Right ventricle myocardium superior (tissue), 1 donor: ENCODE measurements around the gene EHD2. TPM values are rescaled to one million over a fixed set of nuclear protein-coding genes. Genes with fewer than 3 reads are reported as not detected.
"Not testable (repeated sequence)": the region's sequence is repeated elsewhere in the genome, so short reads cannot be mapped to it uniquely, and the experiment has no call there.

Source experiments
- ATAC-seq: fragments of 200-7000 bp; cut with Tn5 transposase; one replicate; pipeline ENCODE4 v1.9.1; 2020; ENCODE audit warnings: mild to moderate bottlenecking; ENCODE audit not compliant: poor library complexity
- DNase-seq: peaks from one replicate; pipeline ENCODE4 v3.0.0-alpha.2; 2020
- intact Hi-C: fragments of 100-400 bp; cut with DNase I; formaldehyde crosslinking; loops from one replicate; pipeline ENCODE4 v1.11.2; 2022
- total RNA-seq: library from RNA; stranded (reverse); fragmentation: NEBNext Ultra II Directional; extraction: Animal tissue kit (Norgen Biotek cat#: 25700); gene quantifications from one replicate; pipeline ENCODE4 v1.2.1, GENCODE V29; 2021
- donor health status: DM: no; HTN: yes; CAD: no; lungs with severe emphysema.

The EHD2 gene
- total RNA-seq, 1 donor from 2014 or later: 45.2 TPM

DNA sequence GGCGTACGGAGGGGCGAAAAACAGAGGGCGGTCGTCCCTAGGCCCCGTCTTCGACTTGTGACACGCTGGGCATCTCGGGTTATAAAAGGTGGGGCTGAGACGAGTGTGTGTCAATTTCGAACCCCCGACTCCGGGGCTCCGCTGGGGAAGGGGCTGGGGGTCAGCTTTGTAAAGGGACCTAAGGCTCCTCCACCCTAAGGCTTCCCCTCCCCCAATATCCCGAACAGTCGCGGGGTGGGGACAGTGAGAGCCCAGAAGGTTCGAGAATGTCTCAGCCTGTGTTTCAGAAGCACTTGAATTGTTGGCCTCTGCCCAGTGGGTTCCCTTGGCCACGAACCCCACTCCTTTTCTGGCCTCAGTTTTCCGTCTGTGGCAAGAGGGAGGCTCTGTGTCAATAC lies 65.7 kb downstream of the EHD2 start:
- intact Hi-C loops: no loop called here
- DNase-seq (peak; percentile 50), ATAC-seq (peak; percentile 46)

DNA sequence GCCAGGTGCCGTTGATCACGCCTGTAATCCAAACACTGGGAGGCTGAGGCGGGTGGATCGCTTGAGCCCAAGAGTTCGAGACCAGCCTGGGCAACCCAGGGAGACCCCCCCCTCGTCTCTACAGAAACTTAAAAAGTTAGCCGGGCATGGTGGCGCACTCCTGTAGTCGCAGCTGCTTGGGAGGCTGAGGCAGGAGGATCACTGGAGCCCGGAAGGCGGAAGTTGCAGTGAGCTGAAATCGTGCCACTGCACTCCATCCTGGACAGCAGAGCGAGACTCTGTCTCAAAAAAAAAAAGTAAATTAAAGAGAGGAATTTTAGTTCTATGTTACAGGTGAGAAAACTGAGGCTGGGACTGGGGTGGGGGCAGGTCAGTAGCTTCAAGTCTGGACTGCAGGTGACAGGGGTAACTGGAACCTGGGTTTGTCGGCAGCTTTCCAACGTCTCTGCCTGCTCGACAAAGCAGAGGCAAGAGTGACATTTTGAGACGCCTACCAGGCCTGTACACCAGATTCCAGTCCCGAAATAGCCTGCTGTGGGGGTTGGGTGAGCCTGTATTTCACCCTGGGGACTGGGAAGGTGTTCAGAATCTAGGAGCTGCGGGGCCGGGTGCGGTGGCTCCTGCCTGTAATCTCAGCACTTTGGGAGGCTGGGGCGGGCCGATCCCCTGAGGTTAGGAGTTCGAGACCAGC lies 66.4 kb downstream of the EHD2 start:
- peak; percentile 76 for ATAC-seq
- intact Hi-C loops: no loop called here
- DNase-seq: peak; percentile 85

DNA sequence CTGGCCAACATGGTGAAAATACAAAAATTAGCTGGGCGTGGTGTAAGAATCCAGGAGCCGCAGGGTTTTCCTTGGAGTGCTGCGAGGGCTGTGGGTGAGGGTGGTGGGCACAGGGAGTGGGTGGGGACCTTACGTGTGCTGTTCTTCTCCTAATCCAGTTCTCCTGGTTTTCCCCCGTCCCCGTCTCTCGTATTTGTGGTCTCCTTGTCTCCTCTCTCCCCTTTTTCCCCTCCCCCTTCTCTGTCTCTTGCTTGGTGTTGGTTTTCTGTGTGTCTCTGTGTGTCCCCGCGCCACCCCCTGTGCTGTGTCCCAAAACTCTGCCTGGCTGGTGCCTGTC lies 67.0 kb downstream of the EHD2 start:
- DNase-seq (no peak), ATAC-seq (no peak)
- intact Hi-C loops: no loop called here

DNA sequence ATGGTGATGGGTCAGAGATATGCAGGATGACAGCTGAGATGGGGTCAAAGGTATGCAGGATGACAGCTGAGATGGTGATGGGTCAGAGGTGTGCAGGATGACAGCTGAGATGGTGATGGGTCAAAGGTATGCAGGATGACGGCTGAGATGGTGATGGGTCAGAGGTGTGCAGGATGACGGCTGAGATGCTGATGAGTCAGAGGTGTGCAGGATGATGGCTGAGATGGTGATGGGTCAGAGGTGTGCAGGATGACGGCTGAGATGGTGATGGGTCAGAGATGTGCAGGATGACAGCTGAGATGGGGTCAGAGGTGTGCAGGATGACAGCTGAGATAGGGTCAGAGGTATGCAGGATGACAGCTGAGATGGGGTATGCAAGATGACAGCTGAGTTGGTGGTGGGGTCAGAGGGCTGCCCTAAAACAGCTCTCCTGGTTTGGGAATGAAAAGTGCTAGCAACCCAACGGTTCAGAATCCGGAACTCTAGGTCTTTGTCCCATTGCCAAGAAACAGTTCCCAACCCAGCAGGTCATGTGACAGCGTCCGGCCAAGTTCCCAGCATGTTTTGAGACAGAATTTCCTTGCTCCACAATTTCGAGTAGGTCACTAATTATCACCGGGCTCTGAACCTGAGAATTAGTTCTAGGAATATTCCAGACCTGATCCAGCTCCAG lies 68.5 kb downstream of the EHD2 start:
- DNase-seq (peak; percentile 63), ATAC-seq (no peak)
- intact Hi-C loops: no loop called here

DNA sequence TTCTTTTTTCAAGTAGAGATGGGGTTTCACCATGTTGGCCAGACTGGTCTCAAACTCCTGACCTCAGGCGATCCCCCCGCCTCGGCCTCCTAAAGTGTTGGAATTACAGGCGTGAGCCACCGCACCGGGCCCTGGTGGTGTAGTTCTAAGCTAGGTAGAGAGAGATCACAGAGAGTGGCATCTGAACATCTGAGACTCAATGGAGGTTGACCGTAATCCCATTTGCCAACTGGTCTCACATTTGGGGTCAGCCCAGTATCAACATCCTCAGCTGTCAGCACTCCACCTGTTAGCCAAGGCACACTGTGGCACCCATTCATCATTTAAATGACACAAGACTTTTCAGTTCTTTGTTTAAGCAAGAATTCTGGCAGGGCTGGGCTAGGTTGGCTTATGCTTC lies 73.3 kb downstream of the EHD2 start:
- no peak for DNase-seq
- intact Hi-C loops: no loop called here
- no peak for ATAC-seq

DNA sequence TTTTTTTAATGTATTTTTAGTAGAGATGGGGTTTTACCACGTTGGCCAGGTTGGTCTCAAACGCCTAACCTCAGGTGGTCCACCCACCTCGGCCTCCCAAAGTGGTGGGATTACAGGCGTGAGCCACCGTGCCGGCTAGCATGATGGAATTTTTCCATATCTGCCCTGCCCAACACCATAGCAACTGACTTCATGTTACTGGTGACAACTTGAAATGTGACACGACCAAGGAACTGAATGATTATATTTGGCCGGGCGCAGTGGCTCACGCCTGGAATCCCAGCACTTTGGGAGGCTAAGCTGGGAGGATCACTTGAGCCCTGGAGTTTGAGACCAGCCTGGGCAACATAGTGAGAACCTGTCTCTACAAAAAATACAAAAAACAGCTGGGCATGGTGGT lies 74.1 kb downstream of the EHD2 start:
- intact Hi-C loops, DNase-seq, ATAC-seq: not testable (repeated sequence)

DNA sequence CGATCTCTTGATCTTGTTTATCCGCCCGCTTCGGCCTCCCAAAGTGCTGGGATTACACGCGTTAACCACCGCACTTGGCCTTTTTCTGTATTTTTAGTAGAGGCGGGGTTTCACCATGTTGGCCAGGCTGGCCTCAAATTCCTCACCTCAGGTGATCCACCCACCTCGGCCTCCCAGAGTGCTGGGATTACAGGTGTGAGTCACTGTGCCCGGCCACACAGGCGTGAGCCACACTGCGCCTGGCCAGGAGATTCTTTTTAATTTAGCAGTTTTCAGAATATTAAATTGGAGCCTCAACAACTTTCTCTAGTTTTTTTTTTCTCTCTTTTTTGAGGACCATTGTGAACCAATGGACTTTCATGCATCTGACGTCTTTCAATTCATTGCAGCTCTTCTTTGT lies 76.6 kb downstream of the EHD2 start:
- not testable (repeated sequence) for ATAC-seq, DNase-seq
- intact Hi-C loops: loop anchor here (2.0 kb wide), 1 partner anchor 23 kb away; no protein-coding TSS in a partner anchor

DNA sequence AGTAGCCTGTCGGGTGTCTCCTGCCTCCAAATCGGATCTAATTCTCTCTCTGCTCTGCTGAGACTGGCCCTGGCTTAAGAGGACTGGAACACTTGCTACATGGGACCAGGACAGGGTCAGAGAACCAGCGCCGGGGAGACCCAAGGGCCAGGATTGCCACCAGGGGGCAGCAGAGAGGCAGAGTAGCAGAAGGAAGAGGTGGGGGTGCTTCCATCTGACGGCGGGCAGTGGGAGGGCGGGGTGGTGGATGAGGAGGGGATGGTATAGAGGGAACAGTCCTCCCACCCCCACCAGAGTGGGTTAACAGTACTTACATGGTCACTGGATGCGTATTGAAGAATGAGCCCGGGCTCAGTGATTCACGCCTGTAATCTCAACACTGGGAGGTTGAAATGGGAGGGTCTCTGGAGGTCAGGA lies 77.2 kb downstream of the EHD2 start:
- DNase-seq (peak; percentile 90), ATAC-seq (peak; percentile 60)
- intact Hi-C loops: no loop called here

DNA sequence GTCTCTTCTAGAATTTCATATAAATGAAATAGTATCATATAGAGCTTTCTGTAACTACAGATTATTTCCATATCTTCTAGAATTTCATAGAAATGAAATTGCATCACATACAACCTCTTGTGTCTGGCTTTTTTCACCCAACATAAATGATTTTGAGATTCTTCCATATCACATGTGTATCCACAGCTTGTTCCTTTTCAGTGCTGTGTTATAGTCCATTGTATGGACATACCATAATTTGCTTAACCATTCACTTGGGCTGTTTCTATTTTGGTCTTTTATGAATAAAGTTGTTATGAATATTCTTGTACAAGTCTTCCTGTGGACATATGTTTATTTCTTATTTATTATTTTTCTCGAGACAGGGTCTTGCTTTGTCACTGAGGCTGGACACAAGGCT lies 79.4 kb downstream of the EHD2 start:
- intact Hi-C loops: no loop called here
- DNase-seq: no peak
- ATAC-seq: no peak

Other genes with a start within 250 kb of the EHD2 start
- gene SLC8A2, start 241.5 kb upstream of the EHD2 start, total RNA-seq: 0.11 TPM
- gene KPTN, start 229.2 kb upstream of the EHD2 start, total RNA-seq: 8.4 TPM
- gene NAPA, start 198.4 kb upstream of the EHD2 start, total RNA-seq: 113 TPM
- 0.35 TPM for gene ZNF541, start 140.3 kb upstream of the EHD2 start, total RNA-seq
- 7.2 TPM for gene BICRA, start 104.3 kb upstream of the EHD2 start, total RNA-seq
- 153 TPM for gene NOP53, start 32.1 kb downstream of the EHD2 start, total RNA-seq
- 1,241 TPM for gene SELENOW, start 65.3 kb downstream of the EHD2 start, total RNA-seq
- gene TPRX1, start 91.1 kb downstream of the EHD2 start, total RNA-seq: not detected
- gene CRX, start 108.5 kb downstream of the EHD2 start, total RNA-seq: not detected
- gene TPRX2, start 145.8 kb downstream of the EHD2 start, total RNA-seq: not detected
- not detected for gene SULT2A1, start 172.9 kb downstream of the EHD2 start, total RNA-seq